HL-60 (cell line): ENCODE measurements around the gene ZNF410.

Experiments used
- DNase-seq, 2 experiments: peaks; one replicate each; pipeline ENCODE4 v3.0.0-alpha.2; 2010 to 2020; ENCODE audit warnings: low read depth in 1 of 2, low spot score in 1 of 2
- H3K27ac ChIP-seq: fragments of 250-450 bp; sonication (Bioruptor Pico); replicated peaks from 2 replicates; pipeline ENCODE4 v1.5.1; 2020; ENCODE audit warnings: mild to moderate bottlenecking, moderate library complexity
- H3K27me3 ChIP-seq: fragments of 250-450 bp; sonication (Bioruptor Pico); 2 replicates; pipeline ENCODE4 v1.5.1; 2021; ENCODE audit warnings: mild to moderate bottlenecking, moderate library complexity; ENCODE audit not compliant: insufficient read depth, poor library complexity, severe bottlenecking
- H3K4me3 ChIP-seq: replicated peaks from 2 replicates; pipeline ENCODE4 v1.5.1; 2011; ENCODE audit warnings: mild to moderate bottlenecking, control low read depth, low read length; ENCODE audit not compliant: insufficient read depth
- CTCF ChIP-seq: IDR thresholded peaks from one replicate; pipeline ENCODE4 v1.5.1; 2011; ENCODE audit warnings: low read length, control low read depth, inconsistent platforms; ENCODE audit not compliant: insufficient read depth
- GABPA ChIP-seq: IDR thresholded peaks from 2 replicates; pipeline ENCODE4 v1.6.1; 2012; ENCODE audit warnings: low read depth
- POLR2AphosphoS5 ChIP-seq: IDR thresholded peaks from 2 replicates; pipeline ENCODE4 v1.6.1; 2012; ENCODE audit warnings: low read depth
- REST ChIP-seq: IDR thresholded peaks from 2 replicates; pipeline ENCODE4 v1.6.1; 2012; ENCODE audit warnings: low read depth; ENCODE audit not compliant: insufficient replicate concordance
- SPI1 ChIP-seq: IDR thresholded peaks from 2 replicates; pipeline ENCODE4 v1.6.1; 2012; ENCODE audit warnings: low read depth, mild to moderate bottlenecking, borderline replicate concordance

The ZNF410 gene

GRCh38 chr14:73884438-73885190 is 2.0 kb upstream of the ZNF410 start:
- H3K27ac ChIP-seq = no peak overlapping the region
- TF ChIP-seq CTCF = no peak
- no peak for TF ChIP-seq REST
- no peak for TF ChIP-seq GABPA
- TF ChIP-seq SPI1 = no peak
- no peak for TF ChIP-seq POLR2AphosphoS5
- no peaks in the 10 kb centered on the region for H3K27me3 ChIP-seq
- no peak for DNase-seq
- H3K4me3 ChIP-seq = no peak overlapping the region

DNA sequence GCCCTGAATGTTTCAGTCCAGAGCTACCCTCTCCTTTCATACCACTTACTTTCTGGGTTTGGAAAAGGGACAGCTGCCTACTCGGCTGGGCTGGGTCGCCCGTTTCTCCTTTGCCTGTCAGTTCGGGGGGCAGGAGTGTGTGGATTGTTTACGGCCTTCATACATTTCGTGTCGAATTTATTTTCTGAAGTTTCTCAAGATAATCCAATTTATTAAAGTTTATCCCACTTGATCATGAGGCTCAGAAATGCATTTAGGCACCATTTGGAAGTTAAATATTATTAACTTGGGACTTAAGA is 608 bp downstream of the ZNF410 start:
- no peak for TF ChIP-seq GABPA
- TF ChIP-seq CTCF = no peak
- TF ChIP-seq POLR2AphosphoS5 = no peak
- TF ChIP-seq SPI1 = no peak
- no peak for TF ChIP-seq REST
- no peak for DNase-seq
- H3K27ac ChIP-seq = peak overlapping the region; percentile 73
- peak overlapping the region; percentile 72 for H3K4me3 ChIP-seq
- H3K27me3 ChIP-seq = no peaks in the 10 kb centered on the region

DNA sequence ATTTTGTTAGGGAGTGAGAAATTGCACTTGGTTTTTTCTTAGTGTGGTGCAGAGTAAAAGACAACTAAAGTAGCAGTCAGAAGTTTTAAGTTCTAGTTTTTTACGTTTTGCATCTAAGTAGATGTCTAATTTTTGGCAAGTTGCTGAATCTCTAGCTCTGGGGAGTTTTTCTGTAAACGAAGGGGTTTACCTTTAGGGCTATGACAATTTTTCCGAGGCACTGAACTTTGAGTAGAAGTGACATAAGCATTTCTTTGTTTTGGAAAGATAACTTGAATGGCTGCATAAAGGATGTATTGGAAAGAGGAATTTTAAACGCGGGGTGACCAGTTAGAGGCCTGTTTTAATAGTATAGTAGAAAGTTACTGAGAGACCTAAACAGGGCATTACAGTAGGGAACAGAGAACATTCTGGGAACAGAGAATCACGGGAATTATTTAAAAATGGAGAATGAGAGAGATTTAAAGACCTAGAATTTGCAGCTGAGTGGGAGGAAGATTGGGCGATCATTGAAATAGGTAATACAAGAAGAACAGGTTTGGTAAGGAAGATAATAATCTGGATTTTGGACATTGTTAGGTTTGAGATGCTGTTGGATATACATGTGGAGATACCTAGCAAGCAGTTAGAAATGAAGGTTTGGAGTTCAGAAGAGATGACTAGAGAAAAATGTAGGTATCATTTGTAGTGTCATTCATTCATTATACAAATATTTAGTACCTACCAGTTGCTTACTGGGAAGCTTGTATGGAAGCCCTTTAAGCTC is 1.2 kb downstream of the ZNF410 start:
- peak overlapping the region; percentile 72 for H3K4me3 ChIP-seq
- TF ChIP-seq SPI1 = no peak
- TF ChIP-seq REST = no peak
- no peak for TF ChIP-seq GABPA
- TF ChIP-seq POLR2AphosphoS5 = no peak
- TF ChIP-seq CTCF = no peak
- DNase-seq = no peak
- no peaks in the 10 kb centered on the region for H3K27me3 ChIP-seq
- H3K27ac ChIP-seq = peak overlapping the region; percentile 73
